AG04450 (cell line): Measurements from ENCODE around the gene PRKAR1B. TPM values are rescaled to one million over a fixed set of nuclear protein-coding genes. Genes with fewer than 3 reads are reported as not detected.

Experiments
- CTCF ChIA-PET: fragments of 300-600, 350-600 bp; formaldehyde crosslinking; extraction: SDS; loops from one replicate; lab custom pipeline; 2022; ENCODE audit warnings: antibody characterized with exemption, inconsistent platforms; lab: Charles Lee
- POLR2A ChIA-PET: fragments of 350-600 bp; formaldehyde crosslinking; extraction: SDS; loops from one replicate; lab custom pipeline; 2021; ENCODE audit warnings: antibody characterized with exemption, inconsistent platforms; lab: Yijun Ruan, JAX
- DNase-seq: peaks from one replicate; pipeline ENCODE4 v3.0.0-alpha.2; 2011; ENCODE audit warnings: low read depth, low spot score
- H3K27ac ChIP-seq: one replicate; pipeline ENCODE4 v1.5.1; 2012; ENCODE audit warnings: low read depth, low read length, control low read depth
- H3K27me3 ChIP-seq: one replicate; pipeline ENCODE4 v1.6.0; 2012; ENCODE audit warnings: low read length; ENCODE audit not compliant: control insufficient read depth, insufficient read depth
- H3K4me3 ChIP-seq: 2 replicates; pipeline ENCODE4 v1.5.1; 2011; ENCODE audit warnings: mild to moderate bottlenecking, low read depth, low read length, control low read depth
- H3K9me3 ChIP-seq: 2 replicates; pipeline ENCODE4 v1.5.1; 2012; ENCODE audit warnings: low read length; ENCODE audit not compliant: control insufficient read depth, insufficient read depth
- CTCF ChIP-seq: IDR thresholded peaks from 2 replicates; pipeline ENCODE4 v1.5.1; 2011; ENCODE audit warnings: low read depth, low read length, control low read depth, inconsistent platforms
- polyA plus RNA-seq: library from polyadenylated mRNA; depleted of rRNA; stranded (reverse); fragments of >200 nt; gene quantifications from 2 replicates; pipeline ENCODE4 v1.2.3, GENCODE V29; 2011

PRKAR1B gene
- polyA plus RNA-seq, 1 experiment: 16.1 TPM

DNA sequence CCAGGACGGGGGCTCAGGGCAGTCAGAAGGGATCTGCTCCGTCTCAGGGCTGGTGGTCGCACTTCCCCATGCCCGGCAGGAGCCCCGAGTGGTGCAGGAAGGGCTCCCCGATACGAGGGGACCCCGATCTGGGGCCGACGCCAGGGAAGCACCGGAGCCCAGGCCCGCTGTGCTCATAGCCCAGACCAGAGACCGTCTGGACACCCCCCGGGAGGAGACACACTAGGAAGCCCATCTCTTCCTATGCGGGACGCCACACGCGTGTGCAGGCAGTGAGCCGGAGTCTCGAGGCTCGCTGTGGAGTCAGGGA, 167.7 kb downstream of the PRKAR1B start:
- no peak for TF ChIP-seq CTCF
- Histone ChIP-seq H3K9me3 (peaks cover 11% of the 10 kb centered on the region), H3K4me3 (no peak overlapping the region), H3K27me3 (peaks cover 4% of the 10 kb centered on the region), H3K27ac (no peak overlapping the region)
- DNase-seq: no peak
- POLR2A ChIA-PET: no interaction called here
- CTCF ChIA-PET: no interaction called here

- Histone ChIP-seq H3K27me3 (peaks cover 7% of the 10 kb centered on the region), H3K9me3 (peaks cover 7% of the 10 kb centered on the region), H3K27ac (no peak overlapping the region), H3K4me3 (no peak overlapping the region)
- ChIA-PET CTCF (no interaction called here), POLR2A (no interaction called here)
- no peak for DNase-seq
- no peak for TF ChIP-seq CTCF
Observed at GRCh38 chr7:557558-557881, 169.6 kb downstream of the PRKAR1B start.

DNA sequence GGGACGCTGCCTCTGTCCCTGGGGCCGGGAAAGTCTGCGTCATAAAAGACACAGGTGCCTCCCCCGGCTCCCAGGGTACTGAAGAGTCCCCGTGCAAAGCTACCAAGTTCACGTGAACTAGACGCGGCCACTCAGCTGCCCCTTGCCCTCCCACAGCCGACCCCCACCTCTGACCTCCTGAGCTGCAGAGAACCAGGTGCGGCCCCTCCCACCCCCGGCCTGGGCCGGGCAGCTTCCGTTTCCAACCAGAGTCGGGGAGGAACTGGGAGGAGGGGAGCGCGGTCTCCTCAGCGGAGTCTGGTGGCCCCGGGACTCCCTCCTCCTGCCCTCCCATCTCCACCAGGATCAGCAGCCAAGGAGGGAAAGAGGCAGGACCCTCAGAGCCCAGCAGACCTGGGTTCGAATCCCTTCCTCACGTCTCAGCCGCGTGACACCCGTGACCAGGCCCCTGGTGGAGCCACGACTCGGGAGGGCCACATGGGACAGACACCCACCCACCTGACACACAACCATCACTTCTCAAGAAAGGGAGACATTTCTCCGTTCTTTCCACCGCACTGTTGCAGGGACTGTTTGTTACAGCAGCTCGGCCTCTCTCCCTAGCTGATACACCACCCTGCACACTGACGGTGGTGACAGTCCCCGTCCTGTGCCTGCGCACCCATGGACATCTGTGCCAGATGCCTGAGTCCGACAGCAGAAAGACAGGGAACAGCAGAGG, 170.1 kb downstream of the PRKAR1B start:
- no peak overlapping the region for H3K27ac ChIP-seq
- ChIA-PET CTCF (no interaction called here), POLR2A (no interaction called here)
- H3K27me3 ChIP-seq: peaks cover 7% of the 10 kb centered on the region
- no peak overlapping the region for H3K4me3 ChIP-seq
- no peak for DNase-seq
- H3K9me3 ChIP-seq: peaks cover 7% of the 10 kb centered on the region
- TF ChIP-seq CTCF: no peak

- DNase-seq: no peak
- H3K27me3 ChIP-seq: peaks cover 7% of the 10 kb centered on the region
- POLR2A ChIA-PET: no interaction called here
- no peak for TF ChIP-seq CTCF
- CTCF ChIA-PET: no interaction called here
- no peak overlapping the region for H3K4me3 ChIP-seq
- H3K27ac ChIP-seq: no peak overlapping the region
- peaks cover 7% of the 10 kb centered on the region for H3K9me3 ChIP-seq
Observed at GRCh38 chr7:556291-556826, 170.7 kb downstream of the PRKAR1B start.

- DNase-seq: no peak
- Histone ChIP-seq H3K9me3 (peaks cover 7% of the 10 kb centered on the region), H3K27ac (no peak overlapping the region), H3K27me3 (peaks cover 4% of the 10 kb centered on the region), H3K4me3 (no peak overlapping the region)
- ChIA-PET POLR2A (no interaction called here), CTCF (no interaction called here)
- TF ChIP-seq CTCF: no peak
Observed at GRCh38 chr7:555551-556160, 171.4 kb downstream of the PRKAR1B start.
